ENCODE data around the gene FUBP3.

The FUBP3 gene

GRCh38 chr9:130663977-130664250, 84.5 kb downstream of the FUBP3 start:
- no peak for DNase-seq (ENCODE audit: low spot score)
- TF ChIP-seq CTCF (IDR thresholded peaks at IDR 0.05; ENCODE audit: borderline replicate concordance, control extremely low read depth, extremely low read depth, insufficient read depth, missing control alignments): no peak
- in situ Hi-C loops (cut with MboI; ENCODE audit: low sequenced_read_pairs, unreplicated experiment): no loop called here

DNA sequence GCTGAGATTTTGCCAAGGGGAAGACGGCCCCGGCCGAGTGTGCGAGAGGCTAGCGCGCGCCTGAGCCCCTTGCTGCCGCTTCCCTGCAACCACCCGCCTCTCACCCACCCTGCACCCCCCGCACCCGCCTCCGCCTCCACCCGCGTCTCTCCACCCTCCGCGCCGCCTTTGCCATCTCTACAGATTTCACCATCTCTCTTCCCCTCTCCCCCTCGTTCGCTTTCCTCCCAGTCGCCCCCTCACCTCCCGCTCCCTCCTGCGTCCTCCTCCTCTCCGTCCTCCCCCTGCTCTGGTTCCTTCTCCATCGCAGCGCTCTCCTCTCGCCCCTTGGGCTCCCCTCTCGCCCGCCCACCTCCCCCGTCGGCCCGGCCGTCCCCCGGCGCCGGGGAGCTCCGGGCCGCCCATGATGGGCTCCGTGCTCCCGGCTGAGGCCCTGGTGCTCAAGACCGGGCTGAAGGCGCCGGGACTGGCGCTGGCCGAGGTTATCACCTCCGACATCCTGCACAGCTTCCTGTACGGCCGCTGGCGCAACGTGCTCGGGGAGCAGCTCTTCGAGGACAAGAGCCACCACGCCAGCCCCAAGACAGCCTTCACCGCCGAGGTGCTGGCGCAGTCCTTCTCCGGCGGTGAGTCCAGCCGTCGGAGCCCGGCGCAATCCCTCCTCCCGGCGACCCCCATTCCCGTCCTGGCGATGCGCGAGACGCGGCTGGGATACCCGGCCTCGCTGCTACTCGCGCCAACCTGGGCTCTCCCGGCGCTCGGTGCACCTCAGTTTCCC, 85.1 kb downstream of the FUBP3 start, which contains the start of gene PRDM12:
Gene PRDM12 (plus strand): TSS at position 344 of the 778 bp plus-strand sequence. CDS start 60 bp downstream, at position 404.
- in situ Hi-C loops (cut with MboI; ENCODE audit: low sequenced_read_pairs, unreplicated experiment): no loop called here
- TF ChIP-seq CTCF (IDR thresholded peaks at IDR 0.05; ENCODE audit: borderline replicate concordance, control extremely low read depth, extremely low read depth, insufficient read depth, missing control alignments): no peak
- no peak for DNase-seq (ENCODE audit: low spot score)

GRCh38 chr9:130665029-130665430, 85.7 kb downstream of the FUBP3 start:
- in situ Hi-C loops (cut with MboI; ENCODE audit: low sequenced_read_pairs, unreplicated experiment): no loop called here
- TF ChIP-seq CTCF (IDR thresholded peaks at IDR 0.05; ENCODE audit: borderline replicate concordance, control extremely low read depth, extremely low read depth, insufficient read depth, missing control alignments): no peak

DNA sequence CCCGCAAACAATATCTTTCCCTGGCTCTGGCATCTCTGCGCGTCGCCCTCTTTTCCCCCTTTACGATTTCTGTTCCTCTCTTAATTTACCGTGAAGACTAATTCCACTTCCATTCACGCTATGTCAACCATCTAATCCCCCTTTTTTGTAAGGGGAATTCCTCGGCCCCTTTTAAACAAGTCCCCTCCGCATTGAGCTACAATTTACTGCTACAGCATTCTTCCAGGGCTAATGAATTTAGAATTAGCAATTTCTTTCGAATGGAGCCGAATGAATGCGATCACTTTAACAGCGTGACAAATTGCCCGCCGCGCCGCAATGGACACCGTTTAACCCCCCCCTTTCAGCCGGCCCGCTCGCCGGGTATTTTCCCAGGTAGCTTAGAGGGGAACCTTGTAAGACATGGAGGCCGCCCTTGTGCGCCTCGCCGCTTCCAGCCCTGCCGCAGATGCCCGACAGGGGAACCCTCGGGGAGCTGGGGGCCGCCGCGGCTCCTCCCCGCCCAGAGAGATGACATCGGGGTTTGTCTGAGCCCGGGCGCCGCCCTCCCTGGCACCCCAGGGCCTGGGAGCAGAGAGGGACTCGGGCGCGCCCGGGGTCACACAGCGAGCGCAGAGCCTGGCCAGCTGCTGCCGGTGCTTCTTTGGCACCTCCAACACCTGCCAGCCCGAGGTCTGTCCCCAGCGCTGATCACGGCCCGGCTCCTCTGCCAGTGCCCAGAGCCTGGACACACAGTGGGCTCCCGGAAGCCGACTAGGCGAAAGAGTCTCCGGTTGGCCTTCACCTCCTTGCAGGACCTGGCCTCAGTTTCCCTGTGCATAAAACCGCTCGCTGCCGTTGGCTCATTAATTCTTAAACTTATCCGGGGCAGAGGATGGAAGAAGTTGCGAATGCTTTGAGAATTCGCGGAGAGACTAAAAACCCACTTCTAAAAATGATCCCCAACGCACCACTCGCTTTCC, 86.3 kb downstream of the FUBP3 start:
- no peak for DNase-seq (ENCODE audit: low spot score)
- in situ Hi-C loops (cut with MboI; ENCODE audit: low sequenced_read_pairs, unreplicated experiment): no loop called here

More at GRCh38 chr9:130665029-130665430, 85.7 kb downstream of the FUBP3 start:
- no peak for DNase-seq (ENCODE audit: low spot score)

GRCh38 chr9:130666393-130667119, 87.2 kb downstream of the FUBP3 start:
- no peak for TF ChIP-seq CTCF (IDR thresholded peaks at IDR 0.05; ENCODE audit: borderline replicate concordance, control extremely low read depth, extremely low read depth, insufficient read depth, missing control alignments)
- no peak for DNase-seq (ENCODE audit: low spot score)
- in situ Hi-C loops (cut with MboI; ENCODE audit: low sequenced_read_pairs, unreplicated experiment): no loop called here

More for the DNA sequence above, 86.3 kb downstream of the FUBP3 start:
- TF ChIP-seq CTCF (IDR thresholded peaks at IDR 0.05; ENCODE audit: borderline replicate concordance, control extremely low read depth, extremely low read depth, insufficient read depth, missing control alignments): no peak

- DNase-seq (ENCODE audit: low spot score): no peak
- TF ChIP-seq CTCF (IDR thresholded peaks at IDR 0.05; ENCODE audit: borderline replicate concordance, control extremely low read depth, extremely low read depth, insufficient read depth, missing control alignments): no peak
- in situ Hi-C loops (cut with MboI; ENCODE audit: low sequenced_read_pairs, unreplicated experiment): no loop called here
These were observed 87.7 kb downstream of the FUBP3 start for GRCh38 chr9:130667120-130667435.

Data from GM13976 (cell line).